Lower leg skin (tissue), 4 donors: ENCODE data around the gene EGFLAM. TPM values are rescaled to one million over a fixed set of nuclear protein-coding genes. Genes with fewer than 3 reads are reported as not detected.

Source experiments
- DNase-seq, 2 donors: peaks; one replicate each; pipeline ENCODE4 v3.0.0-alpha.2; 2019; ENCODE audit warnings: low spot score in 2 of 2
- H3K4me3 ChIP-seq: fragments of 200-600 bp; sonication (generic); 2 replicates; pipeline ENCODE4 v1.5.1; 2017; ENCODE audit warnings: mild to moderate bottlenecking, low read depth; ENCODE audit not compliant: poor library complexity, severe bottlenecking
- POLR2A ChIP-seq, 2 donors: fragments of 450-650 bp; IDR thresholded peaks; one replicate each; pipeline ENCODE4 v1.6.1; 2016 to 2017; ENCODE audit warnings: antibody characterized with exemption in 2 of 2, mild to moderate bottlenecking in 1 of 2, moderate library complexity in 1 of 2
- WGBS, 2 donors: methylation state at CpG; one replicate each; pipeline ENCODE4 v1.1.5; 2018; 5-methylcytosine and 5-hydroxymethylcytosine counted together
- intact Hi-C: fragments of 100-400 bp; cut with DNase I; formaldehyde crosslinking; loops from one replicate; pipeline ENCODE4 v1.15.0; 2023; ENCODE audit warnings: low total_unique reads
- total RNA-seq, 4 donors: library from RNA; depleted of rRNA; stranded (reverse); fragments of >200 nt; gene quantifications; one replicate each; pipeline ENCODE4 v1.1.0, GENCODE V29; 2016
- TF ChIP-seq, protein P1 (sequence below), 3 donors: fragments of 450-650 bp; IDR thresholded peaks; one replicate each; pipeline ENCODE4 v1.5.1; 2016; ENCODE audit warnings: antibody characterized with exemption in 3 of 3, mild to moderate bottlenecking in 3 of 3, moderate library complexity in 2 of 3

EGFLAM gene
- total RNA-seq, 4 donors from 2014 or later = 0.72 to 4.4 (median 2.7) TPM

DNA sequence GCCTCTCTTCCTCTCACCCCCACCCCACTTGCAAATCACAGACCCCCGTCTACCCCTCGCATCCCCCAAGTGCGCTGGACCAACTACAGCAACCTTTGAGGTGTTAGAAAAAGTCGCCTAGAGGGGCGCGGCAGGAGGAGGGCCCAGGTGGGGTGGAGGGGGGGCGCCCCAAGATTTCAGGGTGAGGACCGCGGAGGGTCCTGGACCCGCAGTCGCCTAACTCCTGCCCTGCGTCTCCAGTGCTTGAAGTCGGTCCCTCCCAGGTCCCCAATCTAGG is 379 bp upstream of the EGFLAM start:
- no peak for TF ChIP-seq POLR2A (IDR thresholded peaks at IDR 0.05)
- TF ChIP-seq, protein P1, sequence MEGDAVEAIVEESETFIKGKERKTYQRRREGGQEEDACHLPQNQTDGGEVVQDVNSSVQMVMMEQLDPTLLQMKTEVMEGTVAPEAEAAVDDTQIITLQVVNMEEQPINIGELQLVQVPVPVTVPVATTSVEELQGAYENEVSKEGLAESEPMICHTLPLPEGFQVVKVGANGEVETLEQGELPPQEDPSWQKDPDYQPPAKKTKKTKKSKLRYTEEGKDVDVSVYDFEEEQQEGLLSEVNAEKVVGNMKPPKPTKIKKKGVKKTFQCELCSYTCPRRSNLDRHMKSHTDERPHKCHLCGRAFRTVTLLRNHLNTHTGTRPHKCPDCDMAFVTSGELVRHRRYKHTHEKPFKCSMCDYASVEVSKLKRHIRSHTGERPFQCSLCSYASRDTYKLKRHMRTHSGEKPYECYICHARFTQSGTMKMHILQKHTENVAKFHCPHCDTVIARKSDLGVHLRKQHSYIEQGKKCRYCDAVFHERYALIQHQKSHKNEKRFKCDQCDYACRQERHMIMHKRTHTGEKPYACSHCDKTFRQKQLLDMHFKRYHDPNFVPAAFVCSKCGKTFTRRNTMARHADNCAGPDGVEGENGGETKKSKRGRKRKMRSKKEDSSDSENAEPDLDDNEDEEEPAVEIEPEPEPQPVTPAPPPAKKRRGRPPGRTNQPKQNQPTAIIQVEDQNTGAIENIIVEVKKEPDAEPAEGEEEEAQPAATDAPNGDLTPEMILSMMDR (IDR thresholded peaks at IDR 0.05) = no peak
- WGBS, 2 donors = 3 to 4% methylated on average over 6 to 9 of the region's 13 CpGs
- DNase-seq = no peak
- H3K4me3 ChIP-seq = peak overlapping the region; percentile 37
- intact Hi-C loops = no loop called here

DNA sequence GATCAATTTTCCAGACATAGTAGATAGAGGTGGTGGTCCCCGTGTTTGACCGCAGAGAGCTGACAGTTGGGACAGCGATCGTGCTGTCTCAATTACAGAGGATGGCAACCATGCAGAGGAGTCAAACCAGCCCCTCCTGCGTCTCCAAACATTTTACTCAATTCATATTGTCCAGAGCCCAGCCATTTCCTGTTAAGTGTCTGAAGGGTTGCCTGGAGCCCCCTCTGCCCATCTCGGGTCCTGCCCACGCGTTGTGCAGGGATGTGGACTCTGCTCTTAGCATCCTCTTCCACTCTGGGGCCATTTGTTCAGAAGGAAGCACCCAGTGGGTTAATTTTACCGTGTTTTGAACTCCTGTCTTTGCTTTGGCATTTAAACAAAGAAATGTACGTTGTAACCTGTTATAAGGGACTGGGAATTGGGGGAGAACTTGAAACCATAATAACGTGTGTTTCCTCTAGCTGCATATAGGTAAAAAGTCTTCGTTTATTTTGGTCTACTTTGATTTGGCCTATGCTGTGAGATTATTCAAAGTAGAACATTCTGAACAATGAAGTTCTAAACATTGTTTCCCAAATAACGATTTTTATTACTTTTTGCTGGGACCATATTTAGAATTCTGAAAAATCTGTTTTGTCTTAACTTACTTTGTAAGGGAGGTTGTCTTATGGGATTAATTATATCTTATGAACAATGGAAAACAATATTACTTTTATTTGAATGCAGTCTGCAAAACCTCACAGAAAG is 876 bp downstream of the EGFLAM start:
- H3K4me3 ChIP-seq = no peak overlapping the region
- no peak for TF ChIP-seq POLR2A (IDR thresholded peaks at IDR 0.05)
- TF ChIP-seq, protein P1 (IDR thresholded peaks at IDR 0.05) = no peak
- intact Hi-C loops = no loop called here
- DNase-seq = no peak
- 24 to 27% methylated on average over 13 of the region's 13 CpGs for WGBS, 2 donors

DNA sequence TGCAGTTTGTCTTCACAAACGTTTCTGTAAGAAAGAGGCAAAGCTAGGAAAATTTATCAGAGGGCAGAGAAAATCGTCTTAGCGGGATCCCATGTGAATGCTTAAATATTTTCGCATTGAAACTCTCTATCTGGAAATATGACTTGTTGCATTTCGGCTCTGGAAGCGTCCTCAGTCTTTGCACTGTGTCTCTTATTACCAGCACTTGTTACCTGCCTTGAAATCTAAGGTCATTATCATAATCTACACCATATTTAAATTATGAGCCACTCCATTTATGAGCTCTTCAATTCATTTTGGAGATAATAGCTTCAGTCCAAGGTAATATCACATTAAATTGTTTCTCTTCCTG is 1.4 kb downstream of the EGFLAM start:
- 54 to 57% methylated on average over 6 of the region's 6 CpGs for WGBS, 2 donors
- intact Hi-C loops = no loop called here
- no peak for TF ChIP-seq POLR2A (IDR thresholded peaks at IDR 0.05)
- TF ChIP-seq, protein P1 (IDR thresholded peaks at IDR 0.05) = no peak
- no peak for DNase-seq
- H3K4me3 ChIP-seq = no peak overlapping the region

DNA sequence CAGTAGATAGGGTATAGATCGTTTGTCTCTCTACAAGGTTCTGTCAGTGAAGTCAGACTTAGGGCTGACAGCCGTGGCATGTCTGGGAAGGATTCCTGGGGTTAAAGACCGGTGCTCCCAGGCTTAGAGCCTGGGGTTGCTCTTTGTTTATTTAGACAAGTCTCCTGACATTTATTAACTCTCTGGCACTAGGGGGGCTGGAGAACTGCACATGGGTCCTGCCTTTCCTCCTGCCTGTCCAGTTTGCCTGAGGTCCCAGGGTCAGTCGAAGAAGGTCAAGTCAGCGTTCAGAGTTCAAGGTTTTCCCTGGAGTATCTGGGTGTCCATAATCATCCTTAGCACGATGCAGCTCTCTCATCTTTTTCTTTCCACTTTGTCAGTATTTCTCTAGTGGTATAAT is 5.6 kb downstream of the EGFLAM start:
- WGBS, 2 donors = 64 to 68% methylated on average over 6 of the region's 6 CpGs
- TF ChIP-seq POLR2A (IDR thresholded peaks at IDR 0.05) = no peak
- TF ChIP-seq, protein P1 (IDR thresholded peaks at IDR 0.05) = no peak
- intact Hi-C loops = no loop called here
- no peak for DNase-seq
- H3K4me3 ChIP-seq = no peak overlapping the region

DNA sequence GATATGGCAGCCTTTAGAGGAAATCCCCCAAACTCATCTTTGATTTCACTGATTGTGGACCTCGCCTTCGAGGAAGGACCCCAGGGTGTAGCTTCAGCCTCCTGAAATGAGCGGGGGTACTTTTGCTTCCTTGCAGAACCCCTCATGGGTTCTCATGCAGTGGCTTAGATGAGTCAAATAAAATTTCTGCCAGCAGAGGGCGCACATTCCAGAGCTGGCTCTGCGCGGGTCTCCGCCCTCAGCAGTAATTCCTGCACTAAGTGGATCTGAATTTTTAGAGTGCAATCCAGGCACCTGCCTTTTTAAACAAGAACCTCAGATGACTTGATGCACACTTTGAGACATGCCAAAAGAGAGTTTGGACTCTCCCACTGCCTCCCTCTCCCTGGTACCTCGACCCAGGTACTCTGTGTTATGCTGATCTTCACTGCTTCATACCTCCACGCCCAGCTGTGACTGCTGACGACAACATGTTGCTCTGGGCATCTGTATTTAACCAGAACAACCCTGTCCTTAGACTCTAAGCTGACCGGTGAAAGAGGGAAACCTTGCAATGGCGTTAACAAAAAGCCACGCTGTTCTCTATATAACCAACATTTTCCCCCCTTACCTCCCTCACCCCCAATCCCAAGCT is 7.3 kb downstream of the EGFLAM start:
- DNase-seq = peak in 1 of 2 donors; percentile 44
- WGBS, 2 donors = 27 to 28% methylated on average over 13 of the region's 13 CpGs
- intact Hi-C loops = no loop called here

More for the DNA sequence above, 7.3 kb downstream of the EGFLAM start:
- TF ChIP-seq POLR2A (IDR thresholded peaks at IDR 0.05) = no peak
- TF ChIP-seq, protein P1 (IDR thresholded peaks at IDR 0.05) = no peak
- no peak overlapping the region for H3K4me3 ChIP-seq
